Measurements from ENCODE around the gene ZSWIM3.
"Not testable (repeated sequence)": the region's sequence is repeated elsewhere in the genome, so short reads cannot be mapped to it uniquely, and the experiment has no call there.

ZSWIM3 gene

DNA sequence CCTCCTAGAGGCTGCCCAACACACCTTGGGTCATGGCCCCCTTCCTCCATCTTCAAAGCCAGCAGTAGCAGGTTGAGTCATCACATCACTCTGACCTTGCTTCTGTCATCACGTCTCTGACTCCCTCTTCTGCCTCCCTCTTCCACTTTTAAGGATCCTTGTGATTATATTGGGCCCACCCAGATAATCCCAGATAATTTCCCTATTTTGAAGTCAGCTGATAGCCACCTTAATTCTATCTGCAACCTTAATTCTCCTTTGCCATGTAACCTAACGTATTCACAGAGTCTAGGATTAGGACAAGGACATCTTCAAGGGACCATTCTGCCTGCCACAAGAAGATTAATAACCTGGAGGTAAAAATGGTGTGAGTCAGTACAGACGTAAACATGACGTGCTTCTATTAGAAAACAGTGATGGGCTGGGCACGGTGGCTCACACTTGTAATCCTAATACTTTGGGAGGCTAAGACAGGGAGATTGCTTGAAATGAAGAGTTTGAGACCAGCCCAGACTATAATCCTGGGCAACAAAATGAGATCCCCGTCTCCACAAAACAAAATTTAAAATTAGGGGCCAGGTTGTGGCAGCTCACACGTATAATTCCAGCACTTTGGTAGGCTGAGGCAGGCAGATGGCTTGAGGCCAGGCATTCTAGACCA is 3.3 kb downstream of the ZSWIM3 start:
- DNase-seq (ENCODE audit: low spot score), result no peak

DNA sequence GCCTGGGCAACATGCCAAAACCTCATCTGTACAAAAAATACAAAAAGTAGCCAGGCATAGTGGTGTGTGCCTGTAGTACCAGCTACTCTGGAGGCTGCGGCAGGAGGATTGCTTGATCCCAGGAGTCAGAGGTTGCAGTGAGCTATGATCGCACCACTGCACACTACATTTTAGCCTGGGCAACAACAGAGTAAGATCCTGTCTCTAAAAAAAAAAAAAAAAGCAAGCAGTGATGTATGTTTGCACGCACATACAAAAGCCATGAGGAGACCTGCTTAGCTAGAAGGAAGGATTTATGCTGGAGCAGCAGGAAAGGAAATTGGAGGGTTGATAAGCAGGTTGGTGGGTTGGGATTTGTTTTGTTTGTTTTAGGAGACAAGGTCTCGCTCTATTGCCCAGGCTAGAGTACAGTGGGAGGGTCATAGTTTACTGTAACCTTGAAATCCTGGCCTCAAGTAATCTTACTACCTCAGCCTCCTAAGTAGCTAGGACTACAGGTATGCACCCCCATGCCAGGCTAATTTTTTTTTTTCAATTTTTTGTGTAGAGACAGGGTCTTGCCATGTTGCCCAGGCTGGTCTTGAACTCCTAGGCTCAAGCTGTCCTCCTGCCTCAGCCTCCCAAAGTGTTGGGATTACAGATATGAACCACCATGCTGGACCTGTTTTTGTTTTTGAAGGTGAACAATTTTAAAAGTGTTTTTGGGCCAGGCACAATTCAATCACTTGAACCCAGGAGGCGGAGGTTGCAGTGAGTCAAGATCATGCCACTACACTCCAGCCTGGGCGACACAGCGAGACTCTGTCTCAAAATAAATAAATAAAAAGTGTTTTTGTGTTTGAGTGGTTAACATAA is 4.0 kb downstream of the ZSWIM3 start:
- DNase-seq (ENCODE audit: low spot score), result no peak

DNA sequence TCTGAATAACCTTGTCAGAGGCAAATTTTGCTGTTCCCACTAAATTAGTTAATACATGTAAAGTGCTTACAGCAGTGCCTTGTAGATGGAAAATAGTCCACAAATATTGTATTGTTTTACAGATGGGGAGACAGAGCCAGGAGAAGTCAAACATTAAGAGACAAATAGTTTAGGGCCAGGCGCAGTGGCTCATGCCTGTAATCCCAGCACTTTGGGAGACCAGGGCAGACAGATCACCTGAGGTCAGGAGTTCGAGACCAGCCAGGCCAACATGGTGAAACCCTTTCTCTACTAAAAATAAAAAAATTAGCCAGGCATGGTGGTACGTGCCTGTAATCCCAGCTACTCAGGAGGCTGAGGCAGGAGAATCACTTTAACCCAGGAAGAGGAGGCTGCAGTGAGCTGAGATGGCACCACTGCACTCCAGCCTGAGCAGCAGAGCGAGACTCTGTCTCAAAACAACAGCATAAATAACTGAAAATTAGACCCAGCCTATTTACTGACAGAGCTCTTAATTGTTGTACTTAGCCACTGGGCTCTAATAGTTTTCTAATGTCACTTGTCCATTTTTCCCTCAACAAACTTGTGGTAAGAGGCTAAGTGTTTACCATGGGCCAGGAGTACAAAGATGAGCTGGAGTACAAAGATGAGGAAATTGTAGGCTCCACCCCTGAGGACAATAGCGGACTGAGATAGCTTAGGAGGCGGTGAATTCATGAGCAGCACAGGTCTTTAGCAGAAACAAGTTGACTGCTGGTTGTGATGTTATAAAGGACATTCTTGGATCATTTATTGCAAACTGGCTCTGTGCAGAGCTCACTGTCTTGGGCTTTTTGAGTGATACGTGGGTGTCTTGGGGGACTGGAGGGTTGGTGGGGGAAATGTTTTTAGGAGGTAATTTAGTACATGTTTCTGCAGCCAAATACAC is 6.4 kb downstream of the ZSWIM3 start:
- no peak for DNase-seq (ENCODE audit: low spot score)

DNA sequence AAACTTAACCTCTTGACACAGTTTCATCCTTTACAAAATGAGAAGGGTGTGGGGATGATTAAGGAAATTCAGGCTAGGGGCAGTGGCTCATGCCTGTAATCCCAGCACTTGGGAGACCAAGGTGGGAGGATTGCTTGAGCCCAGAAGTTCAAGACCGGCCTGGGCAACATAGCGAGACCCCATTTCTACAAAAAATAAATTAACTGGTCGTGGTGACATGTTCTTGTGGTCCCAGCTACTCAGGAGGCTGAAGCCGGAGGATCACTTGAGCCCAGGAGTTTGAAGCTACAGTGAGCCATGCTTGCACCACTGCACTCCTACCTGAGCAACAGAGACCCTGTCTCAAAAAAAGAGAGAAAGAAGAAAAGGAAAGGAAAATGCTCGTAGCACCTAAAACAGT is 9.0 kb downstream of the ZSWIM3 start:
- no peak for DNase-seq (ENCODE audit: low spot score)

DNA sequence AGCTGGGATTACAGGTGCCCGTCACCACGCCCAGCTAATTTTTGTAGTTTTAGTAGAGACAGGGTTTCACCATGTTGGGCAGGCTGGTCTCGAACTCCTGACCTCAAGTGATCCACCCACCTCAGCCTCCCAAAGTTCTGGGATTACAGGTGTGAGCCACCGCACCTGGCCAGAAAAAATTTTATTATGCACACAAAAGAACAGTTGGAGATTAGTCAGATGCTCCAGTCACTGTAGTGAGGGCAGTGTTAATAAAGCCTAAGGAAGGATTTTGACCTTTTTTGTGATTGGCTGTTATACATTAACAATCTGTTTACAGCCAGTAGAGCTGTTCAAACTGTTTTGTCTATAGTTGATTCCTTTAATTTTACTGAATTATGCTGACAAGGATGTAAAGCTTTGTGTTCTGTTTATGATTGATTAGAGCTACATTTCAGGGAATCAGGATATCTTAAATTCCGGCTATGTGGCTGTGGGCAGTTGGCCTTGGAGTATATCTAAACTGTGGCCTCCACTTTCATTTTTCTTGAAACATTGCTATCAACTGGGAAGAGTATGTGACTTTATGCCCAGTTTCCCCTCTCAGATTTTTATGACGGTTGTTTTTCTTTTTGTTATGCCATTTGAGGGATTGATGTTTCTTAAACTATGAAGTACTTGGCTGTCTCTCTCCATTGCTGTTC is 9.9 kb downstream of the ZSWIM3 start:
- no peak for DNase-seq (ENCODE audit: low spot score)

DNA sequence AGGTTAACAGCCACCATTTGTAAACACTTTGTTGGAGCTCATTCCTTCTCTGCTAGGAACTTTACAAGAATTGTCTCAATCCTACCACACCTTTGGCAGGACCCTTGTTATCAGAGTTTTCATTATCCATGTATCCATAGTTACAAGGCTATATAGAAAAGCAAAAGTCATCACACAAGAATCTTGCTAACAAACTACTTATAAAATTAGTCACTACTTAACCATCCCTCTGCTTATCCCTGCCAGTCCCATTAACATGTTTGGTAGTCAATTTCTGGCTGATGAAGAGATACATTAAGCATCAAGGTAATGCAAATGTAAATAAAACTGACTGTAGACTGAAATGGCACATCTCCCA is 10.4 kb downstream of the ZSWIM3 start:
- no peak for DNase-seq (ENCODE audit: low spot score)

DNA sequence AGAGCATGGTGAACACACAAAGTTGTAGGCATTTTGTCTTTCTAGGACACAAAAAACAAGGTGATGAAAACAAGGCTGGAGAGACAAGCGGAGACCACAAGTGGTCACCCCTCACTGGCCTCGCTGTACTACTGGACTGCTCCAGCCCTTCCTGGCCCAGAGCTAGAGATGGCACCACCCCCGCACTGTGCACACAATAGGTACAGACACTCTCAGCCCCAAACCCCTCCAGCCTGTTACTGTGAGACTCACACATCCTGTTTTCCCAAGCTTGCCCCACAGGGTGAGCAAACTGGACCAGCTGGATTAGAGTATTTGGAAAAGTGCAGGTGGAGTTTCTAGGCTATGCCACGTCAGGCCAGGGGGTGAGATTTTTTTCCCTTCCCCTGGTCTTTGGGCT is 15.2 kb downstream of the ZSWIM3 start:
- DNase-seq (ENCODE audit: low spot score), result no peak

DNA sequence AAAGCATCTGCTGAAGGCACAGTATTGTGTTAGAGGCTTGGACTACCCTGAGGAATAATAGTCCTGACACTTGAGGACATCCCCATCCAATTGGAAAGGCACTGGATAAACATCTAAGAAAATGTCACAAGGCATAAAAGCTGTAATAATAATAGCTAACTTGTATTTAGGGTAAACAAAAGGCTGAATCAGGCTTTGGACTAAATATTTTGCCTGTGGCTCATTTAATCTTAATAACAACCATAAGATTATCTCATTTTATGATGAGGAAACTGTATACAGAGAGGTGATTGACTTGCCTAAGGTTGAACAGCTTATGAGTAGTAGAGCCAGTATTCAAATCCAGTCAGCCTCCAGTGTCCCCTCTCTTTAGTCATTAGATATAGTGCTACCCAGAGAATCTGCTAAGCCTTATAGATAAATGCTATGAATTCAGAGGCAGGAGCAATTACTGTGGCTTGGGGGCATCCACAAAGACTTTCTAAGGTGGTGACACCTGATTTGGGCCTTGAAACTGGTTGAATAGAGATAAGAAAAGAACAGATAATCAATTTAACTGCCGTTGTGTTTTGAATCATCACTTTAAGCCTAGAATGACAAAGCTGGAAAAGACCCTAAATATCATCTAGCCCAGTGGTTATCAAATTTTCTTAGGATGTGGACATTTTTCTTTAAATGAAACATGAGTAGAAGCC is 16.1 kb downstream of the ZSWIM3 start:
- no peak for DNase-seq (ENCODE audit: low spot score)

DNA sequence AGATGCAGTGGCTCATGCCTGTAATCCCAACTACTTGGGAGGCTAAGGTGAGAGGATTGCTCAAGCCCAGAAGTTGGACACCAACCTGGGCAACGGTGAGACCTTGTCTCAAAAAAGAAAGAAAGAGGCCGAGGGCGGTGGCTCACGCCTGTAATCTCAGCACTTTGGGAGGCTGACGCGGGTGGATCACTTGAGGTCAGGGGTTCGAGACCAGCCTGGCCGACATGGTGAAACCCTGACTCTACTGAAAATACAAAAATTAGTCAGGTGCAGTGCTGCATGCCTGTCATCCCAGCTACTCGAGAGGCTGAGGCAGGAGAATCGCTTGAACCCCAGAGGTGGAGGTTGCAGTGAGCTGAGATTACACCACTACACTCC is 16.7 kb downstream of the ZSWIM3 start:
- not testable (repeated sequence) for DNase-seq (ENCODE audit: low spot score)

DNA sequence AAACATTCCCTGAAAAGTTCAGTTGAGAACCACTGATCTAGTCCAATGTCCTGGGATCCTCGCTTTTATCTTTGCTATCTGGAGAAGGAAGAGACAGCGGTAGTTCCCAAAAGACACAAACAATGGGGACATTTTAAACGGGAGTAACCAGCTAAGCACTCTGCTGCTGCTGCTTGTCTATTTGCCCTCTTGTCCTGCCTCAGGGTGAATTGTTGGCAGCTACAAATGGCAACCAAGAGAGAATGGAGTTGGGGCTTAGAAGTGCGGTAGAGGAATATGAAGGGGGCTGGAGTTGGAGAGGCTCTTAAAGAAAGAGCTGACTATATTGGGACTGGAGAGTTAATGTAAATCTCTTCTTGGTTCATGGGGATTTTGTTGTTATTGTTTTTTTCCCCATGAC is 17.2 kb downstream of the ZSWIM3 start:
- no peak for DNase-seq (ENCODE audit: low spot score)

DNA sequence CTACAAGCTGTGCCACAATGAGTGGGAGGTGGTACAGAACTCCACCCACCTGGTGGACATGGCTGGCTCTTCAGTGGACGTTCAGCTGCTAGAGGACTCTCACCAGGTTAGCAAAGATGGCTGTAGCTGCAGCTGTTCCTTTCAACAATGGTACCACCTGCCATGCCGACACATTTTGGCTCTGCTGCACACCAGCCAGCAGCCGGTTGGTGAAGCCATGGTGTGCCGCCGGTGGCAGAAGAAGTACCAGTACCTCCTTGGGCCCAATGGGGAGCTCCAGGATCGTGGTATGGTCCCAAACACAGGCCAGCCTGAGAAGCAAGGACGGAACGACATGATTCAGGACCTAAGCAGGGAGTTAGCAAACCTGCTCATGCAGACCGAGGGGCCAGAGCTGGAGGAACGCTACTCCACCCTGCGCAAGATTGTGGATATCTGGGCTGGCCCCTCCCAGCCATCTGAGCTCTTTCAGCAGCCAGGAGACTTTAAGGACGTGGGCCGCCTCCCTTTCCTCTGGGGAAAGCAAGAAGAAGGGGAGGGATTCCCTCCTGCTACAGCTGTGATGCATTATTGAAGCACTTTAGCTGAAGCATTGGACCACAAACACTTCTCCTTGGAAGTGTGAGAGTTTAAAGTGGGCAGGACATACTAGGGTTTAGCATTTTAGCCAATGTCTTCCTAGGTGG is 20.8 kb downstream of the ZSWIM3 start:
- no peak for DNase-seq (ENCODE audit: low spot score)

DNA sequence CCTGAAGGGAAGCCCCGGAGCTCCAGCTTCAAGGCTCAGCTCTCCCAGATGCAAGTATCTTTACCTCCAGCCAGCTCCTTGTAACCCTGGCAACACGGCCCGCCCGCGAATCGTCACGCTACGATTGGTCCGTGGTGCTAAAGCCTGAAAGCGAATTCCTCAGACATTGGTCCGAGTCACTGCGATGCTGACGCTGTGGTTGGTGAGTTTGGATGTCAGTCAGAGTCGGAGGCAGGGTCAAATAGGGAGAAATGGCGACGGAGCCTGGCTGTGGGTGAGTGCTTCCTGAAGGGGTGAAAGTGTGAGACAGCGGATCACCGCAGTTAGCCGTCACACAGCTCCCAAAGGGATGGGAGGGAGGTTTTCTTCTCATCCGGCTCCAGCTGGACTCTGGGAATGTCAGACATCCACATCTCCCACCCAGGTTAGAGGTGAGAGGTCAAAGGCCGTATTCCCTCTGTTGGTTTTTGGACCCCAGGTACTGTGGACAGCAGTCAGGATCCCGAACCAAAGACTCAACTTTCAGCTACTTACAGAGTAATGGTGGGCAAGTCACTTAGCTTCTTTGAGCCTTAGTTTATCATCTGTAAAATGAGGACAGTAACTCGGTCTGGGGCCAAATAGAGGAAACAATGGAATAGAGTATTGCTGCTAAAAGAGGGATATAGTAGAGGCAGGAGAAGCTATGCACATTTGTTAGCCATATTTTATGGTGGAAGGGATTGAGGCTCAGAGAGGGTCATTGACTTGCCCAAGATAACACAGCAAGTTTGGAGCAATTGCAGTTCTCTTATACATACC is 23.8 kb downstream of the ZSWIM3 start, which contains the start of gene ZSWIM1:
TSS of gene ZSWIM1 (plus strand) at position 240 of the 801 bp plus-strand sequence. CDS start 1,366 bp downstream, outside the sequence.
- peak; percentile 100 for DNase-seq (ENCODE audit: low spot score)

DNA sequence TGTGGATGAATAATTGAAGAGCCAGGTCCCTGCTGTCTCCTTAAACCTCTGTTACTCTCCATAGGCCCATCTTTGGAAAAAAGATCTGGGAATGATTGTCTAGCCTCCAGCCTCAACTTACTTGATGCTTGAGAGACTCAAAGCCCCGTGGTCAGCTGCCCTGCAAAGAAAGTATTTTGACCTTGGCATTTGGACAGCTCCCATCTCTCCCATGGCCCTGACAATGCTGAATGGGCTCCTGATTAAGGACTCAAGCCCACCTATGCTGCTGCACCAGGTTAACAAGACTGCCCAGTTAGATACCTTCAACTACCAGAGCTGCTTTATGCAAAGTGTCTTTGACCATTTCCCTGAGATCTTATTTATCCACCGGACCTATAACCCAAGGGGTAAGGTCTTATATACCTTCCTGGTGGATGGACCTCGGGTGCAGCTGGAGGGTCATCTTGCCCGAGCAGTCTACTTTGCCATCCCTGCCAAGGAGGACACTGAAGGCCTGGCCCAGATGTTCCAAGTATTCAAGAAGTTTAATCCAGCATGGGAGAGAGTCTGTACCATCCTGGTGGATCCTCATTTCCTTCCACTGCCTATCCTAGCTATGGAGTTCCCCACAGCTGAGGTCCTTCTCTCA is 25.2 kb downstream of the ZSWIM3 start:
- DNase-seq (ENCODE audit: low spot score), result no peak

DNA sequence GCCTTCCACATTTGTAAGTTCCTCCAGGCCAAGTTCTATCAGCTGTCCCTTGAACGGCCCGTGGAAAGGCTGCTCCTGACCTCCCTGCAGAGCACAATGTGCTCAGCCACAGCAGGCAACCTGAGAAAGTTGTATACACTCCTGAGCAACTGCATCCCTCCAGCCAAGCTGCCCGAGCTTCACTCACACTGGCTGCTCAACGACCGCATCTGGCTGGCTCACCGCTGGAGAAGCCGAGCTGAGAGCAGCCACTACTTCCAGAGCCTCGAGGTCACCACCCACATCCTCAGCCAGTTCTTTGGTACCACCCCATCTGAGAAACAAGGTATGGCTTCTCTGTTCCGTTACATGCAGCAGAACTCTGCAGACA is 25.7 kb downstream of the ZSWIM3 start:
- no peak for DNase-seq (ENCODE audit: low spot score)

DNA sequence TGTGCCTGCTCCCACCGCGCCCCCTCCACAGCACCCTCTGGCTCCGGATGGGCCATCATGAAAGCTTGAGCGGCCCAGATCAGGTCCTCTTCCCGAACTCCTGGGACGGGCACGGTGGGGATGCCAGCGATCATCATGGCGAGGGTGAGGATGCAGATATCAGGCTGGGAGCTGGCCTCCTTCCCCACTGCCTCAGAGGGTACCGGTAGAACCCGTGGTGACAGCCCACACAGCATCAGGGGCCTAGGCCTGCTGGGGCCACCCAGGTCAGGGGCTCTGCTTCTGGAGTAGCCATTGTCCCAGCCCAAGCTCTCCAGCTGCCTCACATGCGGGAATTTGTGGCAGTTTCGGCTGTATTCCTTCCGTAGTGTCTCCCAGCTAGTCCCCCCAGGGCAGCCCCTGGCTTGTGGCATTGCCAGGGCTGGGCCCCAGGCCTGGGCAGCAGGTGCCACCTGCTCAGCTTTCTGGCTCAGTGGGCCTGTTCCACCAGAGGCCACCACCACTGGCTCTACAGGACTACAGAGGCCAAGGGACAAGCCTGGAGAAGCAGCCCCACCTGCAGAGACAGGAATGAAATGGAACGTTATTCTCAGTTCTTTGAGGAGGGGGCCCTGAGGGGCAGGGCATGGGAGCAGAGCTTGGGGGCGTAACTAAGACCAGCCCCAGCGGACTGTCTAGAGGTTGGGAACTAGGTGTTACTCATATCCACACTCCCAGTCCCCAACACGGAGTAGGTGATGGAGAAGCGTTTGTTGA is 29.4 kb downstream of the ZSWIM3 start:
- no peak for DNase-seq (ENCODE audit: low spot score)

DNA sequence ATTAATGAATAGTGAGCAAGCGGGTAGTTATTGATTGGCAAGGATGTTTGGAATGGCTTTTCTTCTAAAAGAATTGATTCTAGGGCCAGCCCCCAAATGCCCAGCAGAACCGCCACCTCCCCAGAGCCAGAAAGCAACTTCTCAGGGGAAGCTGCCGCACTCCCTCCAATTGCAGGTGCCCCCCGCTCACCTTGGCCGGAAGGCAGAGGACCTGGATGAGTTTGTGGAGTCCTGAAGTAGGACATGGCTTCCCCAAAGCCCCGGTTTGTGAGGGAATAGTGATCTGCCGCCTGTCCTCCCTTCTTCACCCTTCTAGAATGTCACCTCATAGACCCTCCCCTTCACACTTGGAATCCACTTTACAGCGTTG is 29.9 kb downstream of the ZSWIM3 start, which contains the start of gene SPATA25:
TSS of gene SPATA25 (minus strand) at position 277 of the 370 bp plus-strand sequence. CDS start at position 245, 32 bp downstream.
- no peak for DNase-seq (ENCODE audit: low spot score)

DNA sequence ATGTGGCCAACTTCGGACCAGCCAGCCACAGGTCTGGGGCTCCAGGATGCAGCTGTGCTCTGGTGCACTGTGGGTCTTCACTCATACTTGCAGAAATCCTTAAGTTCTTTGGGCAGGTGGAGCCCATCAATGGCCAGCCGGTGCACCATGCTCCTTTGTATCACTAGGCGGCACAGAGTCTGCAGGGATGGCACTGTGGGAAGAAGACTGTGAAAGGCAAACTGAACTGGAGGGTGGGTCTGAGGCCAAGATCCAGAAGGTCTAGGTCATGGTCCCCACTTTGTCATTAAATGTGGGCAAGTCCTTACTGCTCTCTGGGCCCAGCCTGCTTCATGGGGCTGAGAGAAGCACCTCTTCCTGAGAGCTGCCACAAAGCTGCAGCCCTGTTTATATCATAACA is 31.3 kb downstream of the ZSWIM3 start:
- no peak for DNase-seq (ENCODE audit: low spot score)

Measured in Ammon's horn (tissue), 1 donor.